Measurements from ENCODE around the gene RNF182.
A peak's percentile ranks its signal among the peaks of the same experiment; 100 is the strongest.
"Not testable (repeated sequence)": the region's sequence is repeated elsewhere in the genome, so short reads cannot be mapped to it uniquely, and the experiment has no call there.

Gene RNF182

DNA sequence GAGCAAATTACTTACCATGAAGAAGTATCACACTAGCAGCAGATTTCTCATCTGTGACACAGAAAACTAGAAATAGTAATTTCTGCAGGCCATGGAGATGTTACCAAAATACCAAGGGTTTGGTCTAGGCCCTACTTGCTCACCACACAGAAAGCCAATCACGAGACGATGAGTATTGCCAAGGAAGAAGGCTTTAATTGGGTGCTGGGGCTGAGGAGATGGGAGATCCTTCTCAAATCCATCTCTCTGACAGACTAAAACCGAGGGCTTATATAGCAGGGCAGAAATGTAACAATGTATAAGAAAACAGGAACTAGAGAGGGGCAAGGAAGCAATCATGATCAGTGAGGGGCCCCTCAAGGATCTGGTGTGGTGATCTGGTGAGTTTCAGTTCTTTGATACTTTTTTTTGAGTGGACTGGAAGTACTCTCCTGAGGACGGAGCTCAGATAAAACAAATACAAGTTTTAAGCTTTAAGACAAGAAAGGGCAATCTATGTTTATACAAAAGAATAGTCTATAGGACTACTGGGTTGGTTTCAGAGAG is 40.9 kb downstream of the RNF182 start:
- no peak for DNase-seq (ENCODE audit: low read depth)

DNA sequence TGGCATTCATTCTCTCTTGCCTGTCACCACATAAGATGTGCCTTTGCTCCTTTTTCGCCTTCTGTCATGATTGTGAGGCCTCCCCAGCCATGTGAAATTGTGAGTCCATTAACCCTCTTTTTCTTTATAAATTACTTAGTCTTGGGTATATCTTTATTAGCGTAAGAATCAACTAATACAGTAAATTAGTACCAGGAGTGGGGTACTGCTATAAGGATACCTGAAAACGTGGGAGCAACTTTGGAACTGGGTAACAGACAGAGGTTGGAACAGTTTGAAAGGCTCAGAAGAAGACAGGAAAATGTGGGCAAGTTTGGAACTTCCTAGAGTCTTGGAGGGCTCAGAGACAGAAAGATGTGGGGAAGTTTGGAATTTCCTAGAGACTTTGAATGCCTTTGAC is 46.6 kb downstream of the RNF182 start:
- DNase-seq (ENCODE audit: low read depth), result no peak

DNA sequence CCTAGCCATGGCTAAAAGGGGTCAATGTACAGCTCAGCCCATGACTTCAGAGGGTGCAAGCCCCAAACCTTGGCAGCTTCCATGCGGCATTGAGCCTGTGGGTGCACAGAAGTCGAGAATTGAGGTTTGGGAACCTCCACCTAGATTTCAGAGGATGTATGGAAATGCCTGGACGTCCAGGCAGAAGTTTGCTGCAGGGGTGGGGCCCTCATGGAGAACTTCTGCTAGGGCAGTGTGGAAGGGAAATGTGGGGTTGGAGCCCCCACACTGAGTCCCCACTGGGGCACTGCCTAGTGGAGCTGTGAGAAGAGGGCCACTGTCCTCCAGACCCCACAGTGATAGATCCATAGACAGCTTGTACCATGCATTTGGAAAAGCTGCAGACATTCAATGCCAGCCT is 47.9 kb downstream of the RNF182 start:
- DNase-seq (ENCODE audit: low read depth), result not testable (repeated sequence)

DNA sequence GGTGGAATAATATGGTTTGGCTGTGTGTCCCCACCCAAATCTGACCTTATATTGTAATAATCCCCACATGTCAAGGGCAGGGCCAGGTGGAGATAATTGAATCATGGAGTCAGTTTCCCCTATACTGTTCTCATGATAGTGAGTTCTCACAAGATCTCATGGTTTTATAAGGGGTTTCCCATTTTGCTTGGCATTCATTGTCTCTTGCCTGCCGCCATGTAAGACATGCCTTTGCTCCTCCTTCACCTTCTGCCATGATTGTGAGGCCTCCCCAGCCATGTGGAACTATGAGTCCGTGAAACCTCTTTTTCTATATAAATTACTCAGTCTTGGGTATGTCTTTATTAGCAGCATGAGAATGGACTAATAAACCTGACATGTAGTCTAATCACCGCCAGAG is 48.7 kb downstream of the RNF182 start:
- DNase-seq (ENCODE audit: low read depth), result not testable (repeated sequence)

DNA sequence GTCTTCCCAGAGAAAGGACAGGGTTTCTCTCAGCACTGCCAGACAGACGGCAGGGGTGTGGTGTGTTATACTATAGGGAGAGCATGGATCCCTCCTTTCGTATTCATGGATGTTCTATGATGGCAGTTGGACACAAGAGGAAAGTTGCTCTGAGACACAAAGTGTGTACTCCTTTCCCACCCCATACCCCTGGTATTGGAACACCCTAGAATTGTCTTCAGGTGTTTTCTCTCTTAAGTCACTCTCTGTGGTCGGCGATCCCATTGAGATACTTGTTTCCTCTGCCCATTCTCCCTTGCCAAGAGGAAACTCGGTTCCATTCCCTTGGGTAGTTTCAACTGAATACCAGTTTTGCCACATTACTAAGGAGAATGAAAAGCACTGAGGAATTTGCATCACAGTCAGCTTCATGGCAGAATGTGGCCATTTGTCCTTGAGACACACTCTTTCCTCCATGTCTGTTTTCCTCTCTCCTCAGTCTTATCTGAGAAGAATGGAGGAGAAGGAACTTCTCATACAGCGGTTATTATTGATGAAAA is 53.4 kb downstream of the RNF182 start:
- DNase-seq (ENCODE audit: low read depth), result no peak

DNA sequence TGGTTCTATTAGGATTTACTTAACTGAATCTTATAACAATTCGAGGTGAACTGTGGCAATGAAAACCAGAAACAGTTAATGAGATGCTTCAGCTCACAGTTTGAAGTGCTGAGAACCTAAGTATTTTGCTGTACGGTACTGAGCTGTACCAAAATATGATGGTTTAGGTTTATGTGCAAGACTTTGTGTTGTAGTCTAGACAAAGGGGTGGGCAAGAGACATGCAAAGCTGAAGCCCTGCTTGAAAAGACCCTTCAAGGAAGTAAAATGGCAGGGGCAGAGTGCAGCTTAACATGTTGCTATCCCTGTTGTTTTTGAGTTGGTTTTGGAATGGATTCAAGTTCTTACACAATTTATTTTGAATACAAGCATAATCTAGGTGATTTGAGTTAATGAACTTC is 54.0 kb downstream of the RNF182 start:
- DNase-seq (ENCODE audit: low read depth), result no peak

DNA sequence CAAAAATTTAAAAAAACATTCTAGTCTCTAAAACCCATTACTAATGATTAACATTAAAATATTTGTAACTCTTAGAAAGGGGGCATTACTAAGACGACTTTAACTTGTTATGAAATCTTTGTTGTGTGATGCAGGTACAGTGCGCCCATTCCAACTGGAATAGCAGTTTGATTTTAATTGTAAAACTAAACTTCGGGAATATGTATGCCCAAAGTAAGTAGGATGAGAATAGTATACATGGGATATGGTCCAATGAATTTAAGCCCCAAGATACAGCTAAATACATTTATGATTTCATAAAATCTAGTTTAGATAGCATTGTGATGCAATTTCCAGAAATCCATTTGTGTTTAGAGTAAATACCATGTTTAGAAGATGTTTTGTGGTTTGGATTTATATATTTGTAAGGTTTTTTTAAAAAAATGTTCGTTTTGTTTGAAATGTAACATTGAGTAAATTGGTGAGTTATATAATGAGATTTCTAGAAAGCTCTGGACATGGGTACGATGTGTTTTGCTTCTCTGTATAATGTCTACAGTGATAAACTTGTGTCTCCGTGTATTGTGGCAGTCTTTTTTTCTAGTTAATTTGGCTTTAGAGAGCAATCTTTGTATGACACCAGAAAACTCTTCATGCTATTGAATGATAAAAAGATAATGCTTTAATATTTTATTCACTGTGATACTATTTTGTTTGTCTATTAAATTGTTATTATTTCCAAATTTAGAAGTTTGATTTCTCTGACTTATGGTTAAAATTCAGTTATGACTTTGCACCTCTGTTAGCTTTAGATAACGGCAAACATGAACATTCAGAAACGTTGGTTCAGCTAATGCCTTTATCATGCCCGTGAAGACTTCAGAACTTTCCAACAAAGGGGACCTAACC is 54.8 kb downstream of the RNF182 start:
- no peak for DNase-seq (ENCODE audit: low read depth)

DNA sequence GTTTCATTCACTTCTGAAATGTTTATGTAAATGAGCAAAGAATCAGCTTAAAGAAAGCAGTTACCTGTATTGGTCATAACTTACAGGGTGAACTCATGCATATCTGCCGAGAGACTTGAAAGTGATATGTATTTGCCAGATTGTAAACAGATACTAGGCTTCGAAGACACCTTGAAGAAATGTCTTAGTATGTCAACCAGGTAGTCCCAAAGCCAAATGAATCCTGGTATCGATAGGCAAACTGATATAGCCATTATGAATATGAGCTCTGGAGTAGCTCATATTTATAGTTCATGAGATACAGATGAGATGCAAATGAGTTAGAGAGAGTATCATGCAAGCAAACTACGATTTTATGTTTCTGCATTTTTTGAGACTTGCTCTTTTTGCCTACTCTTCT is 55.8 kb downstream of the RNF182 start:
- DNase-seq (ENCODE audit: low read depth), result no peak

DNA sequence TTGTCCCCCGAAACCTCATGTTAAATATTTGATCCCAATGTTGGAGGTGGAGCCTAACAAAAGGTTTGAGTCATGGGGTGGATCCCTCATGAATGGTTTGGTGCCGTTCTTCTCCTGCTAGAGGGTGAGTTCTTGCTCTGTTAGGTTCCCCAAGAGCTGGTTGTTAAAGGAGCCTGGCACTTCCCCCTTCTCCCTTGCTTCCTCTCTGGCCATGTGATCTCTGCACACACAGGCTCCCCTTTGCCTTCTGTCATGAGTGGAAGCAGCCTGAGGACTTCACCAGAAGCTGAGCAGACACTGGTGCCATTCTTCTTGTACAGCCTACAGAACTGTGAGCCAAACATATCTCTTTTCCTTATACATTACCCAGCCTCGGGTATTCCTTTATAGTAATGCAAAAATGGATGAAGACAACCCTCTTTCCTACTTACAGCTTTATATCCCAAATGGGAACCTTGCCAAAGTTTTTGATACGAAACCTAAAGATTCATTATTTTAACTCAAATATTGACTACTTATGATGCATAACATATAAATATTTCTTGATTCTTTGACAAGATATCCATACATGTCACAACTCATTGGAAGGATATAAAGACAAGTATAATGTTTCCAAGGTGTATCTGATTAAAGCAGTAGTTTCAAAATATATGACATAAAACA is 61.0 kb downstream of the RNF182 start:
- no peak for DNase-seq (ENCODE audit: low read depth)

DNA sequence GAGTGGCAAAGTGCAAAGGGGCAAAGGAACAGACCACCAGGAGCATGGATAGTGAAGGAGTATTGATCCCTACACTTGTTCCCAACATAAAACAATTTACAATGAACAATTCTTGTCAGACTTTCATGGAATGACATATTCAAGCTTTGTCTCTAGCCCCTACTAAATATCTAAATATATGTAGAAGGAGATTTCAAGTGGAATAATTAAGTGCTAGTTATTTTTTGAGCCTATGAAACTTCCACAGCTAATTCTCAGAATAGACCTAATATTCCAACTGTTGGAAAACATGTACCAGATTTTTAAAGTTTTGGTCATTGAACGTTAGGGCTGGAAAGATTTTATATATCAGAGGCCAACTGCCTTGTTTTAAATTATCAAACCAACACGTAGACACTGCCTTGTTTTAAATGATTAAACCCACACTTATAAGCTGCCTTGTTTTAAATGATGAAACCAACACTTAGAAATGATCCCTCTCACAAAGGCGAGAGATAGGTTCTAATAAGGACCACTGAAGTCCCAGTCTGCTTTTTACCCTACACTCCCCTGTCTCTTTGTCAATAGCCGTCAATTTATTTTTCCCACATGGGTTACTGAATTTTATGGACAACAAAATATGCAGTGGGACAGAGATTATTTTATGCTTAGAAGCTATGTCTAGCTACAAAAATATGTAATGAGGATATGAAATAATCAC is 62.1 kb downstream of the RNF182 start:
- no peak for DNase-seq (ENCODE audit: low read depth)

DNA sequence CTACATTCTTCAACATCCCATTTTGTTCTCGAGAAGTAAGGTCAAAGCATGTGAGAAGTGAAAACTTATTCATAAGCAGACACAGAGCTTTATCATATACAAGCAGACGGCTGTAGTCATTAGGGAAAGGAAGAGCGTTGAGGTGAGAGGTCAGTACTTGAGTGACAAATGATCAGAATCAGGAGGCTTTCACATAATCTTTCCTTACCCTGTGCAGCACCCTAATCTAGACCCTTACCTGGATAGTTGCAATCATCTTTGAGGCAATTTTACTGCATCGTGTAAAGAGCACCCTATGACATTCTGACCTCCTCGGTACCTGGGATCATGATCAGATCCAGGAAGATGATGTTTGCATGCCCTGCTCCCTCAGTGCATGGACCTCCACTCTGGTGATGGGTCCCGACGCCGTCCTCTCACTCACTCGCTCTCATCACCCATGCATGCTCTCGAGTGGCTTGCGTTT is 62.7 kb downstream of the RNF182 start:
- no peak for DNase-seq (ENCODE audit: low read depth)

DNA sequence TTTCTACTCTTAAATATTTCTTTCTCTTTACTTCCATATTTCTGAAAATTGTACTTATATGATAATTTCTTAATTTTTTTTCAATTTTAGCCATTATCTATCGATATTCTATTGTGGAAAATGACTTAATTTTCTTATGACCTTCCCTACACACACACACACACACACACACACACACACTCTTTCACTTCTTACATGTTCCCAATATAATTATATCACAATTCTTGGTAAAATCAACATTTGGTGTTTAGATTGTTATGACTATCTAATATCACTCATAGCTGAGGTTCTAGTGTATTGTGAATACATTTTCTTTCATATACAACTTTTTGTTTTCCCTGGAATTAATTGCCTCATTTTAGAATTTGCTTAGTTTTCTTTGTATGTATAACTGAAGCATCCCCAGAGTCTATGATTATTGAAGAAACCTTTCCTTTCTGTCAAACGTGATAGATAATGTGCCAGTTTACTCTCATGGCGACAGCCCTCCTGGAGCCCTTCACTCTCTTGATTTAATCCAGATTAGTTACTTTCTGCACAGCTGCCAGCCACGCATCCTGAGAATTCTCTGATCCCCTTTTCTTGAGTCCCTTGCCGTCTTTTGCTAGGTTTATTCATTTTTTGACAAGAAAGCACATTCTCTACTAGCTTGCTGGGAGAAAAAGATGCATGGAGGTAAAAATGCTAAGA is 63.4 kb downstream of the RNF182 start:
- DNase-seq (ENCODE audit: low read depth), result no peak

DNA sequence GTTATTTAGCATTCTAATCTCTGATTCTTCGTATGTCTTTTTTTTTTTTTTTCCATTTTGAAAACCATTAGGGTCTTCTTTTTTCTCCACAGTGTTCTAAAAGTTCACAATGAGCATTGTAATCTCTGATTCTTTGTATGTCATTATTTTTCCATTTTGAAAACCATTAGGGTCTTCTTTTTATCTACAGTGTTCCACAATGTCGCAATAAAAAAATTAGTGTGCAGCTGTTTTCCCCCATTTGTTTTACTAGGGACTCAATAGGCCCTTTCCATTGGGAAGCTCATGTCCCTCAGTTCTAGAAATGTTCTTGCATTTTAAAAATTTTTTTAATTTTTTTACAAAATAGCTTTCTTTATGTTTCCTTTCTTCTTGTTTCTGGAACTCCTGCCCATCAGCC is 64.2 kb downstream of the RNF182 start:
- no peak for DNase-seq (ENCODE audit: low read depth)

DNA sequence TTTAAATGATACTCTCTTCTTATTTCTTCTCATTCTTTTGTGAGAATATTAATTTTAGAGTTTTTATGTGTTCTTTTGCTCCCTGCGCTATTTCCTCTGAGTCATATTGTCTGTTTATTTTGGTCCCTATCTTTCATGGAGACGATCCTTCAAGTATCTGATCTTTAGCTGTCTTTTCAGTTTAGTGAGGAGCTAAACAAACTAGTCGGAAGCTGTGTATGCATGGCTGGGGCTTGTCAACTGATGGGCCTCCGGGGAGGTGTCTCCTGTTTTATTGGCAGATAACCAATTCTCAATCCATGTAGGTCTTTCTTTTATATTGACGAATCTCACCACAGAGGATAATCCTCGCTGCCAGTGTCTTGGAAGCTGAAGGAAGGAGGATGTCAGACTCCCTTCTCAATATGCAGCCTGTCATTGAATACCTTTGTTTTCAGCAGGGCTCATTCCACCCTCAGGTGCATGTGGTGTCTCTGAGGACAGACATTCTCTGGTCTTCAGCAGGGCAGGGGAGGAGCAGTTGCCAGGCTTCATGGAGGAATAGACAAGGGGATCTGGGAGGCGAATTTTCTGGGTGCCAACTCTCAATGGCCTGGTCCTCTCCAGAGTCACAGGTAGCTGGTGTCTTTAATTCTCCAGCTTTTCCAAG is 64.9 kb downstream of the RNF182 start:
- peak; percentile 53 for DNase-seq (ENCODE audit: low read depth)

DNA sequence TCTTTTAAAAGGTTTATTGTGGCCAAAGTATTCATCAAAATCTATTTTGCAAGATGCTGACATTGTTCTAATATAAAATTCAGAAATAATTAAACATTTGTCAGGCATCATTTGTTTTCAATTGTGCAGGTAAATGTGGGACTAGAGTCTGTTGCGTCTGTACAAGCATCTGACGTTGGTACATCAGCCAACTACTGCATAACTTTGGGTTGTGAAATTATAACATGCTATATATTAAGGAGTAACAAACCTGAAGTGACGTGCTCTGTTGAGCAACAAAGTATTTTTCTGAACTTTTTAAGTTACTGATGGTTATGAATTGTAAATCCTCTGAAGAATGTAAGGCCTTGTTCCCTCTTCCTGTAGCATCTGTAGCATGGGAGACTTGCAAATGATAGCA is 66.0 kb downstream of the RNF182 start:
- no peak for DNase-seq (ENCODE audit: low read depth)

DNA sequence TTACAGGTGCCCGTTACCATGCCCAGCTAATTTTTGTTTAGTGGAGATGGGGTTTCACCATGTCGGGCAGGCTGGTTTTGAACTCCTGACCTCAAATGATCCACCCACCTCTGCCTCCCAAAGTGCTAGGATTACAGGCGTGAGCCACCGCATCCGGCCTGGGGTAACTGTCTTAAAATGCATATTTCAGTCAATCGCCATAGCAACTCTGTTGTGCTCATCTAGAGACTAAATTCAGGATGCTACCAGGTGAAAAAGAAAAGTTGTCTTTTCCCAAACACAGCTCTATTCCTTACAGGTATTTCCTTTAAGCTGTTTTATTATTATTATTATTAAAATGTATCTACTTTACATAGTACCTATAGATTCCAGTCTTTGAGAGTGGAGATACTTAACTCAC is 66.6 kb downstream of the RNF182 start:
- DNase-seq (ENCODE audit: low read depth), result no peak

DNA sequence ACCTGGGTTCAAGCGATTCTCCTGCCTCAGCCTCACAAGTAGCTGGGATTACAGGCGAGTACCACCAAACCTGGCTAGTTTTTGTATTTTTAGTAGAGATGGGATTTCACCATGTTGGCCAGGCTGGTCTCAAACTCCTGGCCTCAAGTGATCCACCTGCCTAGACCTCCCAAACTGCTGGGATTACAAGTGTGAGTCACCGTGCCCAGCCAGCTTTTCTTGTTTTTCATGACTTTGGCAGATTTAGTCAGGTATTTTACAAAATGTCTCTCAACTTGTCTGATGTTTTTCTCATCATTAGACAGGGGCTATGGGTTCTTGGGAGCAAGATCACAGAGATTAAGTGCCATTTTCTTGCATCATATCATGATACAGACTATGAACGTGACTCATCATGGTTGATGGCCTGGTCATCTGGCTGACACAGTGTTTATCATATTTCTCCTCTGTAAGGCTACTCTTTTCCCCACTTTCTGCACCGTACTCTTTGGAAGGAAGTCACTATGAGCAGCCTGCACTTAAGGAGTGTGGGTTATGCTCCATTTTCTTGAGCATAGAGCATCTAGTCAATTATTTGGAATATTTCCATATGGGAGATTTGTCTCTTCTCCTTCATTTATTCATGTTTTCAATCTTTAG is 67.8 kb downstream of the RNF182 start:
- DNase-seq (ENCODE audit: low read depth), result peak; percentile 98

DNA sequence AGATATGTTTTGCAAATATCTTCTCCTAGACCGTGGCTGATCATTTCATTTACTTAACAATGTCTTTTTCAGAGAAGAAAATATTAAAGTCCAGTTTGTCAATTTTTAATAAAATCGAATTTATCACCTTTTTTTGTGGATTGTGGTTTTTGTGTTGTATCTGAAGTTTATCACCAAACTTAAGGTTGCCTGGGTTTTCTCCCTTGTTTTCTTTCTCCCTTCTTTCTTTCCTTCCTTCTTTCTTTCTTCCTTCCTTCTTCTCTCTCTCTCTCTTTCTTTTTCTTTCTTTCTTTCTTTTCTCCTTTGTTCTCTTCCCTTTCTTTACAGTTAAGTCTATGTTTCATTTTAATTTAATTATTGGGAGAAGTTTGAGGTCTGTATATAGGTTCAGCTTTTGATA is 68.7 kb downstream of the RNF182 start:
- DNase-seq (ENCODE audit: low read depth), result no peak

DNA sequence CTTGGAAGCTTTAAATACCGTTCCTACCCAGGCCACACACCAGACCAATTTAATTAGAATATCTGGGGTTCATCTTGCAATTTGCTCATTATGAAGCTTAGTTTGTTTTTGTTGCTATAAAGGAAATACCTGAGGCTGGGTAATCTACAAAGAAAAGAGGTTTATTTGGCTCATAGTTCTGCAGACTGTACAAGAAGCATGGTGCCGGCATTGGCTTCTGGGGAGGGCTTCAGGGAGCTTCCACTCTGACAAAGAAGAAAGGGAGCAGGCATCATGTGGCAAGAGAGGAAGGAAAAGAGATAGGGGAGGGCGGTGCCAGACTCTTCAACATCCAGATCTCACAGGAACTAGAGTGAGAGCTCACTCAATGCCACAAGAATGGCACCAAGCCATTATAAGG is 73.6 kb downstream of the RNF182 start:
- DNase-seq (ENCODE audit: low read depth), result no peak

DNA sequence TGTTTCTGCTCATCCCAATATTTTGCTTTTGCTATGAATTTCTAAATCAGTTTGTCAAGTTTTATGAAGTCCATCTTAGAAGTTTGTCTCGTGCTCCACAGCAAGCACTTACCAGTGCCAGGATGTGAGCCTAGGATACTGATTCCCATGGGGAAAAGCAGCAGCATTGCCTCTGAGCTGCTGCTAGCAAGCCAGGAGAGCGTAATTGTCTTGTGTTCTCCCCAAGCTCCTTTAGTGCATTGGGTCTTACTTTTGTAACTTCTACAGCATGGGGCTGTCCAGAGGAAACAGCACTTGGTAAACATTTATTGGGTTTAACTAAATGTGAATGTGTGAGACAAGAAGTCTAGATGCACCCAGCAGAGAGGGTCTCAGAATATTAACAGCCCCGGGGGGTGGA is 76.1 kb downstream of the RNF182 start:
- no peak for DNase-seq (ENCODE audit: low read depth)
